Activated CD4-positive, CD25-positive, alpha-beta regulatory T cell (primary cell): ENCODE results near the gene REV3L.
"Not testable (repeated sequence)": the region's sequence is repeated elsewhere in the genome, so short reads cannot be mapped to it uniquely, and the experiment has no call there.

Experiments
- DNase-seq, 4 experiments: peaks; one replicate each; lab custom pipeline; 2025; lab: John Stamatoyannopoulos, UW

The REV3L gene

GRCh38 chr6:111297776-111298175 lies 185.2 kb downstream of the REV3L start:
- DNase-seq = no peak

GRCh38 chr6:111294374-111294967 lies 188.5 kb downstream of the REV3L start:
- no peak for DNase-seq

DNA sequence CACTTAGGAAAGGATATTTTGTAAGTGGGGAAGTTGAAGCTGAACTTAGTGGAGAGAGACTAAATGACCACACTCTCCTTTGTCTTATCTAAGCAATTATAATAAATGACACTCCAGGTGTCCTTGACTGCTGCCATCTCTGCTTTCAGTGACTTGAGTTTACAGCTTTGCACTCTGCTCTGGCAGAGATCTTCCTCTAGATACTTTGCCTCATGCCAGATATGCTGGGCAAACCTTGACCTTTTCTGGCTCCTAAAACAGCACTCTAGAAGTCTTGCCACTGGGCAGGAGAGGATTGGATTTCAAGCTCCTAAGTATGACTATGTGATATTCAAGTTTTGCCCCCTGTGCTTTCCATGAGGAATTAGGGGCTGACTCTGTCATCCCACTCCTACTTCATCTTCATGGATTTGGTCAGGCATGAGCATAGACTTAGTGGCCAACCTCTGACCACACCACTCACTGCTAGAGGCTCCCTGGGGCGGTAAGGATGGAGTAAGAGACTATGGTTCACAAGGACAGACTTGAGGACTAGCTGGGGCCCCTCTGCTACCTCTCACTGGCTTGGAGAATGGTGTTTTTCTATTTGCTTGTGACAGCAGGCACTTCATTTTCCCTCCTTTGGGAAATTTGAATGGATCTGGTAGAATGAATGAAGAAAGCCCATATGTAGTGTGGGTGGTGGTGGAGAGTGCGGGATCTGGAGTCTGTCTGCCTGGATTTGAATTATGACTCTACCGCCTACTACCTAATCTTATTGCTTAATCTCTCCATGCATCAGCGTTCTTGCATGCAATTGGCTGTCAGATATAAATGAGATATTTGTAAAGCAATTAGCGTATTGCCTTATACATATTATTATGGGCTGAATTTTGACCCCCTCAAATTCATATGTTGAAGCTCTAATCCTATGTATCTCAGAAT lies 191.4 kb downstream of the REV3L start:
- no peak for DNase-seq

DNA sequence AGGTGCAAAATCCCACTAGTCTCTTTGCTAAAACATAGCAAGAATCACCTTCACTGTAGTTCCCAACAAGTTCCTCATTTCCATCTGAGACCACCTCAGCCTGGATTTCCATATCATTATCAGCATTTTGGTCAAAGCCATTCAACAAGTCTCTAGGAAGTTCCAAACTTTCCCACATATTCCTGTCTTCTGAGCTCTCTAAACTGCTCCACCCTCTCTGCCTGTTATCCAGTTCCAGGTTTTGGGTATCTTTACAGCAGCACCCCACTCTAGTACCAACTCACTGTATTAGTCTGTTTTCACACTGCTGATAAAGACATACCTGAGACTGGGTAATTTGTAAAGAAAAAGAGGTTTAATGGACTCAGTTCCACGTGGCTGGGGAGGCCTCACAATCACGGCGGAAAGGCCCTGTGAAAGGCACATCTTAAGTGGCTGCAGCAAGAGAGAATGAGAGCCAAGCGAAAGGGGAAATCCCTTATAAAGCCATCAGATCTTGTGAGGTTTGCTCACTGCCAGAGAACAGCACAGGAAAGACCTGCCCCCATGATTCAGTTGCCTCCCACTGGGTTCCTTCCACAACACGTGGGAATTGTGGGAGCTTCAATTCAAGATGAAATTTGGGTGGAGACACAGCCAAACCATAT lies 192.2 kb downstream of the REV3L start:
- not testable (repeated sequence) for DNase-seq

GRCh38 chr6:111284356-111284755 lies 198.7 kb downstream of the REV3L start:
- DNase-seq = not testable (repeated sequence)

DNA sequence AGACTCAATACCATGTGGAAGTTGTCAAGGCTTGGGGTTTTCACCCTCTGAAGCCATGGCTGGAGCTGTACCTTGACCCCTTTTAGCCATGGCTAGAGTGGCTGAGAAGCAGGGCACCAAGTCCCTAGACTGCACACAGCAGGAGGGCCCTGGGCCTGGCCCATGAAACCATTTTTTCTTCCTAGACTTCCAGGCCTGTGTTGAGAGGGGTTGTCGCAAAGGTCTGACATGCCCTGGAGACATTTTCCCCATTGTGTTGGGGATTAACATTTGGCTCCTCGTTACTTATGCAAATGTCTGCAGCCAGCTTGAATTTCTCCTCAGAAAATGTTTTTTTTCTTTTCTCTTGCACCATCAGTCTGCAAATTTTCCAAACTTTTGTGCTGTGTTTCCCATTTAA lies 199.3 kb downstream of the REV3L start:
- no peak for DNase-seq

DNA sequence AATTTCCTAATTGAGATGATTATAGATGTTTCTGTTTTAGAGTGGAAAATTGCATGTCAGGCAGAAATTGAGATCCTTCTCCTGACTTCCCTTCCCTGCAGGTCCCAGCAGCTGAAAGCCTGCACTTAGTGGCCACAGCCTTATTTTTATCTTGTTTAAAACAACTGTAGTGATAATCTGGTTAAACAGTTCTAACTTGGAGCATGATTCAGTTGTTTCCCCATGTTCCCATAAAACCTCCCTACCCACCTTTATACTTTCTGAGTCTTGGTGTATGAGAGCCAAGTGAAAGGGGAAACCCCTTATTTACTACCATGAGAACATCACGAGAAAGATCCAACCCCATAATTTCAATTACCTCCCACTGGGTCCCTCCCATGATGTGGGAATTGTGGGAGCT lies 200.5 kb downstream of the REV3L start:
- DNase-seq = no peak

DNA sequence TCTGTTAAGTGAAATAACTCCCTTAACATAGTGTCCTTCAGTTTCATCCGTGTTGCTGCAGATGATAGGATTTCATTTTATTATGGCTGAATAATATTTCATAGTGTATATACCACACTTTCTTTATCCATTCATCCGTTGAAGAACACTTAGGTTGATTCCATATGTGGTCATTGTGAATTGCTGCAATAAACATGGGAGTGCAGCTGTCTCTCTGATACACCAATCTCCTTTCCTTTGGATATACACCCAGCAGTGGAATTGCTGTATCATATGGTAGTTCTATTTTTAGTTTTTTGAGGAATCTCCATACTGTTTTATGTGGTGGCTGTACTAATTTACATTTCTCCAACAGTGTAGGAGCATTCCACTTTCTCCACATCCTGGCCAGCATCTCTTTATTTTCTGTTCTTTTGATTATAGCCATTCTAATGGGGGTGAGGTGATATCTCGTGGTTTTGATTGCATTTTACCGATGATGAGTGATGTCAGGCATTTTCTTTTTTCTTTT lies 202.5 kb downstream of the REV3L start:
- DNase-seq = no peak

DNA sequence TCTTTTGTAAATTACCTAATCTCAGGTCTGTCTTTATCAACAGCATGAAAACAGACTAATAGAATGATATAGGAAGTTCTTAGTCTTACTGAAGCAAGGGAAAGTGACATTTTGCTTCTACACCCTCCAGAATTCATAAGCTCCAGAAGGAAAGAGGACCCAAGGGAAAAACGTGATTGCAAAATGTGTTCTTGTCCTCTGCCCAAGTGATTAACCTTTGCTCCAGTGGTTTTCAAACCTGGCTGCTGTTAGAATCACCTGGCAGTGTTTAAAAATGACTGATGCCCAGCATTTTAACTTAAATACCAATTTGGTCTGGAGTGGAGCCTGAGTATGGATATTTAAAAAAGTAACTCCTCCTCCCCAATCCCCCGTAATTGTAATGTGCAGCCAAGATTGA lies 204.3 kb downstream of the REV3L start:
- DNase-seq = no peak

GRCh38 chr6:111277819-111278218 lies 205.2 kb downstream of the REV3L start:
- DNase-seq = no peak

GRCh38 chr6:111276736-111277135 lies 206.3 kb downstream of the REV3L start:
- no peak for DNase-seq

- DNase-seq = no peak
Observed at GRCh38 chr6:111276335-111276734, 206.7 kb downstream of the REV3L start.

GRCh38 chr6:111274593-111275217 lies 208.3 kb downstream of the REV3L start:
- no peak for DNase-seq

GRCh38 chr6:111270121-111270520 lies 212.9 kb downstream of the REV3L start:
- DNase-seq = no peak

DNA sequence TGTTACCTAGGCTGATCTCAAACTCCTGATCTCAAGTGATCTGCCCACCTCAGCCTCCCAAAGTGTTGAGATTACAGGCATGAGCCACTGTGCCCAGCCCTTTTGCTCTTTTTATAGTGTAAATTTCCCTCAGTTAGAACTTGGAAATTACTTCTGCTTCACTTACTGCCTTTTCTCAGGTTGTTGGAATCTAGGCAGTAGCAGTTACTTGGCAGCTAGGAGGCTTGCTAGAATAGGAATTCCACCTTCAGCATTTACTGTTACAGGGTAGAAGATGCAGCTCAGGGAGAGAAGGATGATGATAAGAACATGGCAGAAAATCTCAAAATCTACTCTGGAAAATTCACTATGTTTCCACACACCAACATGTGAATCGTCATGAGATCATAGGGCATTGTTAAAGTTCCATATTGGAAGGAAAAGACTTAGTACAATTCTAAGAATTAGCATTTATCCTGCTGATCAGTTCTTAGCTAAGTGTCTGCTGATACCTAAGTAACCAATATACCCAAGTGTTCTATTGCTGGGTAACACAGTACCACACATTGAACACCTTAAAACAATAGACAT lies 213.5 kb downstream of the REV3L start:
- no peak for DNase-seq

DNA sequence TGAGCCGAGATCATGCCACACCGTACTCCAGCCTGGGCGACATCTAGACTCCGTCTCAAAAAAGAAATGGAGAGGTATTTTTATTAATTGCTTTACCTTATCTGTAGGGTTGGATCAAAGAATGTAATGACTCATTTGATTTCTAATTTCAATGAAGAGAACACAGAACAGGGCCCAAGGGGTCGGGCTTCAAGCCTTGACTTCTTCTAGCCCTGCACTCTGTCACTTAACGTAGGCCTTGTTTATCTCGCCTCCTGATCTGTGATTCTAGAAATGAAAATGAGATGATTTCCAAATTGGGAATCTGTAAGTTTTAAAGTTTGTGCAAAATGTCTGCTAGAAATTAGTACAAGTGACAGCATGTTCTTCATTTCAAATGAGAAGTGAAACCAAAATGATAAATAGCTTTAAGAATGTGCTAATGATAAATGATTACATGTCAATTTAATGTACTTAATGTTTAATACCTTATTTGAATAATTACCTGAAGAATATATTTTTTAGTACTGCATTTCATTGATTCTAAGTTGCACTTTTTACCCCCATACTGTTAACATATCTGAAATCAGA lies 215.2 kb downstream of the REV3L start:
- no peak for DNase-seq

- DNase-seq = no peak
Observed at GRCh38 chr6:111266276-111266675, 216.7 kb downstream of the REV3L start.

- no peak for DNase-seq
Observed at GRCh38 chr6:111265842-111266241, 217.2 kb downstream of the REV3L start.

DNA sequence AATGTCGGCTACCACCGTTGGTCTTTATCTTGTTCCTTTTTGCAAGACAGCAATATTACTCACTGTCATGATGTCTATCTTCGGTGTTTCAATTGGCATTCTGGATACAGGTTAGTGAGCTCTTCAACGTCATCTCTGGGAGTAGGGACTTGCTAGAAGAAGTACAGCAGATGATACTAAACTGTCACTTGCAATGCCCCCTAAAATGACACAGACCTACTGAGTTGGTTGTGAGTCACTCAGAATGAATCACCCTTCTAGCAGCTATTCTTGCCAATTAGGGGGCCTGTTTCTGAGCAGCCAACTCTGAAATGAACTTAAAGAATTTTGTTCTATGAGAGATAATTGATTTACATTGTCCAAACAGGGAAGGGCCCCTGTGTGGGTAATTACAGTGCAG lies 219.2 kb downstream of the REV3L start:
- no peak for DNase-seq

DNA sequence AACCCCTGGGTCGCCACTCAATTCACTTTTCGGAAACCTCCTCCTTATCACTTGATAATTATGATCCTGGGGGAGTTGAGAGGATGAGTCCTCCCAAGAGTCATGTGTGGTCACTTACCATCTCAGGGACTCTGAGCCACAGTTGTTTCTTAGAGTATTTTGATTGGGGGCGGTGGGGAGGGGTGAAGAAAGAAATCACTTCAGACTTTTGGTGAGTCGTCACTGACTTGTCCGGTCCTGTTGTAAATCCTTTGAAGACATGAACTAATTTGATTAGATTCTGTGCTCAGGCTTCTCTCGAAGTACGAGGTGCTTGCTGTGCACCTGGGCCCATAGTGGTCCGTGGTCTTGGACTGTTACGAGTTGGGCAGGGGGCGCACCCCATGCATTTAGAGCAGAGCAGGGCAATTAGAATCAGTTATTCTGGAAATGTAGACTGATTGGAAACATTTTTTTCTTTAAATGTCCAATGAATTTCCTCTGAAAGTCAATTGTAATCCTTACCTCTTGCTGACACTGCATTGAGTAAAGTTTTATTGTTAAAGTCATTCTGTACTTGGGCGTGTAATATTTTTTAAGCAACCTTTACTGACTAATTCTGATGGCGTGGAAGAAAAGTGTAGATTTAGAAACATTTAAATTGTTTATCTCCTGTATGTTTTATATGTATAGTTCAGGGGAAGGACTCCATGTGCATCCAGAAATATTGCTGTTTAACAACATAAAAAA lies 222.3 kb downstream of the REV3L start:
- no peak for DNase-seq
